Posterior vena cava (tissue), 2 donors: ENCODE results near the gene KIFC3. TPM values are rescaled to one million over a fixed set of nuclear protein-coding genes. Genes with fewer than 3 reads are reported as not detected.

Experiments
- DNase-seq: peaks from one replicate; pipeline ENCODE4 v3.0.0-alpha.2; 2020; ENCODE audit warnings: low spot score
- intact Hi-C, 2 donors: fragments of 100-400 bp; cut with DNase I; formaldehyde crosslinking; loops; one replicate each; pipeline versions ENCODE4 v1.14.1 to v1.14.2; 2022 to 2023
- total RNA-seq, 2 donors: library from RNA; stranded (reverse); fragmentation: NEBNext Ultra II Directional; extraction: Animal tissue kit (Norgen Biotek cat#: 25700); gene quantifications; one replicate each; pipeline ENCODE4 v1.2.1, GENCODE V29; 2021
- donor health status: DM: yes; HTN: yes; CAD: no.
- donor health status: DM: yes; HTN: yes; CAD: no.

The KIFC3 gene
- total RNA-seq, 2 donors from 2014 or later: 63.9 to 67.7 TPM

DNA sequence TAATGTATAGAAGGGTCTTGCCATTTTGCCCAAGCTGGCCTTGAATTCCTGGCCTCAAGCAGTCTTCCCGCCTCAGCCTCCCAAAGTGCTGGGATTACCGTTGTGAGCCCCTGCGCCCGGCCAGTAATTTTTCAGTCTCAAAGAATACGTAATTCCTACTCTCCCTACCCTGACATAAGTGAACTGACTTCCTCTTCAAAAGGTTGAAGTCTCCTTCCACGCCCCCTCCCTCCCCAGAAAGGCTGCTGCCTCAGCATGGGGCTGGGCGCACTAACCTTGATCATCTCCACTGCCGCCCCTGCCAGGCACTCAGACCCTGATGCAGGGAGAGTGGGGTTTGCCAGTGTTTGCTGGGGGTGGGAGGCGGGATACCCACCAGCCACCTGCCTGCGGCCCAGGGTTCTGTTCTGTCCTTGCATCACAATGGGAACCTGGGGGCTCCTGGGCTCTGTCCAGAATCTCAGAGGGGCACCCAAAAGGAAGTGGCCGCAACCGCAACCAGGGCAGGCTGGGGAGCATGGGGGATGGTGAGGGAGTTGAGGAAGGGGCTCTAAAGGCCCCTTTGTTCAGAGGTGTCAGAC lies 27.5 kb downstream of the KIFC3 start:
- intact Hi-C loops: no loop called here
- no peak for DNase-seq

DNA sequence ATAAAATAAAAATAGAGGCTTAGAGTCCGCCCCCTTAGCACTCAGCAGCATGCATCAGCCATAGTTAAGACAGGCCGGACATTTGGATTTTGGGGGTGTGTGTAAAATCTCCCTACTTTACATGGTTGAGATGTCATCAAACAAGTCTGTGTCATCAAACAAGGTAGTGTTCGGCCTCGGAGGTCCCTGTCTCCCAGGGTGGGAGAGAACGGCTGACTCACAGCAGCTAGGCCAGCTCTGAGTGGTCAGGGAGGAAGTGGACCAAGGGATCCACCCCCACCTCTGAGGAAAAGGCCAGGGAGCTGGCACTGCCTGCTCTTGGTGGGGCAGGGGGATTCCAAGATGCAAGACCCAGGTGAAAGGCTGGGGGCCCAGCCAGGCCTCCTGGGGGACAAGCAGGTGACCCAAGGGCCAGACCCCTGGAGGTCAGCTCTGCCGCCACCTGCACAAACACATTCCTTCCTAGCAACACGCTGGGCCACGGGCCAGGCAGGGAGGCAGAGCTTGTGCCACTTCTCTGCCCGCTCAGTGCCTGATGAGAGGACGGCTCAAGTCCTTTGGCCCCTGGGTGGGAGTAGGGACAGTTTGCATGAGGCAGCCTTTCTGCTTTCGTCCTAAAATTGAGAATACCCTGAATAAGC lies 28.5 kb downstream of the KIFC3 start:
- intact Hi-C loops: no loop called here
- DNase-seq: no peak

DNA sequence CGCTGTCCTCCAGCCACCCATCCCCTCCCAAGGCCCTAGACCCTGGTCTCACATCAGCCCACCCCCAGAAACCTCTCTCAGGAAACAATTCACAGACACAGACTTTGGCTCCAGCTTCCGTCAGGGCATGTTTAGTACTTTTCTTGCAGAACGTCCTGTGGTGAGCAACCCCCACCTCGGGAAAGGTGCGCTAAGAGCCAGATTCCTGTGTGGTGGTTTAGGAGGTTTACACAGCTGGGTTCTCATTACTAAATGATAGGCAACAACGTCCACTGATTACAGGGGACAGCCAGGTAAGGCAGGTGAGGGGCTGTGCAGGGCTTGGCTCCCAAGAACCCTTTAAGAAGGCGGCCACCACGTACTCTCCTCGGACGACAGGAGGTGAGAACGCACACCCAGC lies 29.3 kb downstream of the KIFC3 start:
- no peak for DNase-seq
- intact Hi-C loops: no loop called here

DNA sequence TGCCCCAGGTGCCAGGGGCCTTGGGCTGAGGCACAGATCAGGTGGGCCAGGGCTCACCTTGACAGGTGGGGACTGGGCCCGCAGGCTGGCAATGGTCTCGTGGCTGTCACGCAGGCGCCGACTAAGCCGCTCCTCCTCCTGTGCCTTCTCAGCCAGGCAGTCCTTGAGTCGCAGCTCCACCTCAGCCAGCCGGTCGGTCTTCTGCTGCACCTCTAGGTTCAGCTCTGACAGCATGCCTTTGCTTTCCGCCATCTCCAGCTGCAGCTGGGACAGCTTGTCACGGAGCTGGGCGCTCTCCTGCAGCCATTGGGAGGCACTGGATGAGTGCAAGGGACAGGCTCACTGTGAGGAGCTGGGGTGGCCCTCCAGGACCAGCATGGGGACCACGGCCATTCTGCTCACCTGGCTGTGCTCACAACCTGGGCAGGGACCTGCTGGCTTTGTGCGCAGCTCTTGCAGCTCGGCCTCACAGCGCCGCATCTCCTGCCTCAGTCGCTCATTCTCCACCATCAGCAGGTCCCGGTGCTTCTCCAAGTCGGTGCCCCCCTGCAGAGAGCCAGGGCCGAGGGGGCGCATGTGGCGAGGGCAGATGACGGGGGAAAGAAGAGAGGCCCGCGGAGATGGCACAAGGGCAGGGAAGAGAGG lies 31.0 kb downstream of the KIFC3 start:
- intact Hi-C loops: no loop called here
- no peak for DNase-seq

DNA sequence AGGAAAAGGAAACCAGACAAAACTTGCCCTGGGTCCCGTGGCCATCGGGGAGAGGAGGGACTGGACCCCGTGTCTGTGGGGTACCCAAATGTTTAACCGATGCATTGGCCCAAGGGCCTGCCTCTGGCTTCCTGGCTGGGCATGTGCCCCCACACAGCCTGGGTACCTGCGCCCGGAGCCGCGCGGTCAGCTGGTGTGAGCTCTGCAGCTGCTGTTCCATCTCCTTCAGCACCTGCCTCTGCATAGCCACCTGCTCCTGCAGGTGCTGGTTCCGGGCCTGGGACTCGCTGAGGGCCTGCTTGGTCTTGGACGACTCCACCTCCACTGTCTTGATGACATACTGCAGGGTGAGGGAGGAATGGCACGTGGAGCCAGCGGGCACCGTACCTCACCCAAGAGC lies 31.9 kb downstream of the KIFC3 start:
- DNase-seq: no peak
- intact Hi-C loops: no loop called here

DNA sequence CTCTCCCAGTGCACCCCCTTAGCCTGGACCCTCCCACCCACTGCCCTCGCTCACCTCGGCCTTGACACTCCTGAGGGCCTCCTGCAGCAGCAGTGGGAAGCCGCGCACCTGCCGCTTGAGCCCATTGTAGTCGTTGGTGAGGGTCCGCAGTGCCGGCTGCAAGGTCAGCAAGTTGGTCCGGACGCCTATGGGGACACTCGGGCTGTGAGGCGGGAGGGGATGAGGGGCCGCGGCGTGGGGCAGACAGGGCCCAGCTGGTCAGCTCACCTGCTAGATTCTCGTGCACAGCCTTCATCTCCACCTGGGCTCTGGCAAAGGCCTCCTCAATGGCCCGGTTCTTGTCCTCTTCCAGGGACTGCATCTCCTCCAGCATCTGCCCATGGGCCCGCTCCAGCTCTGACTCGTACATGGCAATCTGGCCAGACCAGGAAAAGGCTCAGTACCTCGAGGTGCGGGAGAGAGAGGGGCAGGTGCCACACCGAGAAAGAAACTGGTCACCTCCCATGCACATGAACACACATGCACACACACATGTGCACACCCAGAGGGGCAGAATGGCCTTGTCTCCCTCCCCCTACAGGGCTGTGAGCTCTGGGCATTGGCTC lies 32.6 kb downstream of the KIFC3 start:
- intact Hi-C loops: loop anchor here in 1 of 2 donors (10.0 kb wide), 1 partner anchor 225 kb away; no protein-coding TSS in a partner anchor
- DNase-seq: no peak

DNA sequence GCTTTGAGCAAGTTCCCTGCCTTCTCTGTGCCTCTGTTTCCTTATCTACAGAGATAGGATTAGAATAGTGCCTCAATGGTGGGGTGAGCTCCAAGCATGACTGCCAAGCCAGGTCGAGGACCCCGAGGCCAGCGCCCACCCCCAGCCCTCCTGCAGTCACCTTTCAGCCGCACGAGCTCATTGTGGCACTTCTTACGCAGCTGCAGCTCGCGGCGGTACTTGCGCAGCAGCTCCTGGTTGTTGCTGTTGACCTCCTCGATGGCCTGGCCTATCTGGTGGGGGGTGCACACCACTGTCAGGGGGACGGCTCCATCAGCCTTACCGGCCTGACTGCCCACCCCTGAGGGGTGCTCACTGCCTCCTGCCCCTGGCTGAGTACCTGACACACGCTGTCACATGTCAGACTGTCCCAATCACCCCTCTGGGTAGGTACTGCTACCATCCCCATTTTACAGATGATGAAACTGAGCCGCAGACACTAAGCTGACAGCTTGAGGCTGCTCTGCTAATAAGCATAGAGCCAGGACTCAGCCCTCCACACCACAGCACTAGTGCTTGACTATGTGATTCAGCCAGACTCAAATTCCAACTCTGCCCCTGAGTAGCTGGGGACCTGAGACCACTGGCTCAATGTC lies 35.5 kb downstream of the KIFC3 start:
- DNase-seq: no peak
- intact Hi-C loops: loop anchor here in 1 of 2 donors (10.0 kb wide), 1 partner anchor 228 kb away; no protein-coding TSS in a partner anchor

DNA sequence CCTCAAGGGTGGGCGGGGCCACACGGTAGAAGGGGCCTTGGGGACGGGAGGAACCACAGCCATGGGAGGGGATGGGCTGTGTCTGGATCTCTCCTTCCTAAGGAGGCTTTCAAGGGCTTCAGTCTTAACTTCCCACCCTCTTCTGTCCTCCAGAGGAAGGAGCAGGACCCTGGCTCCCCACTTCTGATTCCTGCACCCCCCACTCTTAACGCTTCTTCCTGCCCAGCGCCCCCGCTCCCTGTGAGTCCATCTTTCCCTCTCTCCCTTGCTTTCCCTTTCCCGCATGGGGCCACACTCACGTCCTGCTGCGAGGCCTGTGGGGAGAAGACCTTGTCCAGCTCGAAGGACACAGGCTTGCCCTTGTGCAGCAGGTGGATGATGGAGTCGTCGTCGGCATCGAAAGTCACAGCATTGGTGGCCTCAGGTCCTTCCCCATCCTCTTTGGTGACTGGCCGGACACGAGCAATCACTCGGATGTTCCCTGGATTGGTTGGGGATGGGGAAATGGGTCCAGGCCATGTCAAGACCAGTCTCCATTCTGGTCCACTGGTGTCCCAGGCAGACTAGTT lies 37.0 kb downstream of the KIFC3 start:
- no peak for DNase-seq
- intact Hi-C loops: loop anchor here in 1 of 2 donors (10.0 kb wide), 1 partner anchor 230 kb away; no protein-coding TSS in a partner anchor

DNA sequence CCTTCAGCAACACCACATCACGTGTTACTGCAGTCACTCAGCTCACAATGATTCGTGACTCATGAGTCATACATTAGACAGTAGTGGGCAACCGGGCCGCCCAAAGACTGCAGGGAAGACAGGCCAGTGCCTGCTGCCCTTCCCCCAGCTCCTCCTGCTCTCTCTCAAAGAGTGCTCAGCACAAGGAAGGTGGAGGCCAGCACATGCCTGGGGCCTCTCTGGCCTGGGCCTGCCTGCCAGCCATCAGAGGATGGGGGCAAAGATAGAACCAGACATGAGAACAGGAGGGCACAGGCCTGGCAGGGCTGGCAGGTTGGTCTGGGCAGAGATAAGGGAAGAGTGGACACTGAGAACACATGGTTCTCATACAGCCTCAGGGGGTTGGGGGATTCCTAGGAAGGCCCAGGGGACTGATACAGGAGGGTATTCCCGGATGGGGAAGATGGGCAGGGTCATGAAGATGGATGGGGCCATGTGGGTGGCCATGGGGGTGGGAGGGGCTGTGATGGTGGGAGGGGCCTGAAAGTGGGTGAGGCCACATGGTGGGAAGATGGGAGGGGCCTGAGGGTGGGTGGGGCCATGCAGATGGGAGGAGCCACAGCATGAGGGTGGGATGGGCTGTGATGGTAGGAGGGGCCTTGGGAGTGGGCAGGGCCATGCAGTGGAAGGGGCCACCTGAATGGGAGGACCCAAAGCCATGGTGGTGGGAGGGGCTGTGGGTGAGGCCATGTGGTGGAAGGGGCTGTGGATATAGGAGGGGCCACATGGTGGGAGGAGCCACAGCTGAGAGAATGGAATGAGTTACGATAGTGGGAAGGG lies 37.7 kb downstream of the KIFC3 start:
- DNase-seq: no peak
- intact Hi-C loops: loop anchor here in 1 of 2 donors (10.0 kb wide), 1 partner anchor 230 kb away; no protein-coding TSS in a partner anchor

DNA sequence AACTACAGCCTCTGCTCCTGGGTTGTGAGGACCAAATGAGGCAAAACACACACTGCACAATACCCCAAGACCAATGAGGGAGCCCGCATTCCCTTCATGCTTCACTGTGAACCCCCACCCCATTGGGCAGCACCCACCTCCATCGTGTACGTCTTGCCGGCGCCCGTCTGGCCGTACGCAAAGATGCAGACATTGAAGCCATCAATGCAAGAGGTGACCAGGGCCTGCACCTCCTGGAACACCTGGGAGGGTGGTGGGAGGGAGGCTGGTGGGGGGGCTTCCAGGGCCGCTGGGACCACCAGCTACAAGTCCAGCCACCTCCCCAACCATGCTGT lies 38.3 kb downstream of the KIFC3 start:
- intact Hi-C loops: loop anchor here in 1 of 2 donors (10.0 kb wide), 1 partner anchor 231 kb away; no protein-coding TSS in a partner anchor
- no peak for DNase-seq

DNA sequence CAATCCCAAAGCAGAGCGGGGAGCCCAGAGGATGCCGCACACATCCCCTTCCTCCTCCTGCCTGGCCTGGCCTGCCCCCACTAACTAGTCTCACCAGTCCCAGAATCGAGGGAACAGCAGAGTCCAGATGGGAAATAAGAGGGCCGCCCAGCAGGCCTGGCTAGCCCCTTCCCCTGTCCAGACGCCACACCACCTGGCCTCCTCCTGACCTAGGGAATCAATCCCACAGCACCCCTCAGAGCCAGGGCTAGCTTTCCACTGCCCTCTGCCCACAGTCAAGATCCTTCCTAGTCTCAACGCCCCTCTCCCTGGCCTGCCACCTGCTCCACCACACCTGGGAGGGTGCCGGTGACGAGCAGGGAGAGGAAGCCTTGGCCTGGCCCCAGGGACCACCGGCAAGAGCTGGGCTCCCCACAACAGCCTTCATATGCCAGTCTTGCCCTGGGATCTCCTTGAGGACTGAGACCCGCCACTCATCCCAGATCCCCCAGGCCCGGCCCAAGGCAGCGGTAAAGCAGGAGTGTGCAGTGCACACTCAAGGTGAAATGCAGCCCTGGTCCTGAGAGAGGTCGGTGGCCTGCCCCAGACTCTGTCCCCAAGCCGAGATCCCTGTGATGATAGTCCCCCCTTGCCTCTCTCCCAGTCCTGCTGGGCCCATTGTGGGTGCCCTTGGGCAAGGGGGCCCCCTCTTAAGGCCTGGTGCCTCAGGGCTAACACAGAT lies 38.8 kb downstream of the KIFC3 start:
- intact Hi-C loops: loop anchor here in 1 of 2 donors (10.0 kb wide), 1 partner anchor 231 kb away; no protein-coding TSS in a partner anchor
- no peak for DNase-seq

DNA sequence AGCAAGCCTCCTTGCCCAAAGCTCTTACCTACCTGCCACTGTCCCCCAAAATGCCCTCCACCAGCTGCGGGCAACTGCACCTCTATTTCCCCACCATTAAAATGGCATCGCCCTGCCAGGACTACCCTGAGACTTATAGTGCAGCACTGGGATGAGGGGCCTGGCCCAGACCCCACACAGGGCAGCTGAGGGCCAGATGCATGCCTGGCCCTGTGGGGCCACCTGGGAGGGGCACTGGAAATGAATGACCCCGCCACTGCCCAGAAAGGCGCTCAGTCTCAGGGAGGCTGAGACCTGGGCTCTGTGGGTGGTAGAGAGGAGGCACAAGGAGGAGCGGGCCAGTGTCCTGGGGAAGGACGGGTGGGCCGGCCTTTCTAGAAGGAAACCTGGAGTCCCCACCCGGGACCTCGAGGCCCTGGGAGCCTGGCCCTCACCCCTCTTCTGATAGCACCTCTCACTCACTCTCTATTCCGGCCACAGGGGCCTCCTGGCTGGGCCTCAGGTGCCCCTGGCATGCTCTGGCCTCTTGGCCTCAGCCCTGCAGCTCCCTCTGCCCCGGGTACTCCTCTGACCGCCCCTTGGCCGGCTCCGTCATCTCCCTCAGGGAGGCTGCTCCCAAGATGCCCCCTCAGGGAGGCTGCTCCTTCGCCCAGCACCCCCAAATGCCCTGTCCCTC lies 39.8 kb downstream of the KIFC3 start:
- no peak for DNase-seq
- intact Hi-C loops: loop anchor here in 1 of 2 donors (10.0 kb wide), 1 partner anchor 232 kb away; no protein-coding TSS in a partner anchor

DNA sequence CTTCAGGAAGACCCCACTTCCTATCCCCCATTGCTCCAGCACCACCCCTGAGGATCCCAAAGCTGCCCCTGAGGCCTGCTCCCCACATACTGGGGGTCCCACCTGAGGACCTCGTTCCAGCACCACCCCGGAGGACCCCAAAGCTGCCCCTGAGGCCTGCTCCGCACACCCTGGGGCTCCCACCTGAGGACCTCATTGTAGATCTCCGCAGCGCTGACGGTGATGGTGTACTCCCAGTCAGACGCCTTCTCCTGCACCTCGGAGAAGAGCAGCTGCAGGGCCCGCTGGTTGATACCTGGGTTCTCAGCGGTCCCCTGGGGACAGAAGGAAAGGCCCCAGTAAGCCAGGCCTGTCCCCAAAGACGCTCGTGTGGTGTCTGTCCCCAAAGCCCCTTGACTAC lies 40.3 kb downstream of the KIFC3 start:
- no peak for DNase-seq
- intact Hi-C loops: loop anchor here in 1 of 2 donors (10.0 kb wide), 1 partner anchor 233 kb away; no protein-coding TSS in a partner anchor

DNA sequence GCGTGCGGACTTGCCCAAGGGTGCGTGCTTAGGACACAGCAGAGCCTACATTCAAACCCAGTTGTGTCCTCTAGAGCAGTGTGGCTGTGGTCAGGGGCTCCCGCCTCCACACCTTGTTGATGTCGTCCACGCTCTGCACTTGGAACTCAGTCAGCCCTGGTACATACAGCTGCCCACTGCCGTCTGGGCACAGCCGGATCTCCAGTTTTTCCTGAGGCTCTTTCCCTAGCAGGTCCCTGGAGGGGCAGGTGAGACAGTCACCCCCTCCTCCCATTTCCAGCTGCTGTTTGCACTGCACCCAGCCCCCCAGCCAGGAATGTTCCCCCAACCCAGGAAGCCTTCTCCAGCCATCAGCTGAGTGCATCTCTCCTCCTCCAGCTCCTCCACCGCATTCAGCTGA lies 41.0 kb downstream of the KIFC3 start:
- intact Hi-C loops: loop anchor here in 1 of 2 donors (10.0 kb wide), 1 partner anchor 234 kb away; no protein-coding TSS in a partner anchor
- DNase-seq: no peak

DNA sequence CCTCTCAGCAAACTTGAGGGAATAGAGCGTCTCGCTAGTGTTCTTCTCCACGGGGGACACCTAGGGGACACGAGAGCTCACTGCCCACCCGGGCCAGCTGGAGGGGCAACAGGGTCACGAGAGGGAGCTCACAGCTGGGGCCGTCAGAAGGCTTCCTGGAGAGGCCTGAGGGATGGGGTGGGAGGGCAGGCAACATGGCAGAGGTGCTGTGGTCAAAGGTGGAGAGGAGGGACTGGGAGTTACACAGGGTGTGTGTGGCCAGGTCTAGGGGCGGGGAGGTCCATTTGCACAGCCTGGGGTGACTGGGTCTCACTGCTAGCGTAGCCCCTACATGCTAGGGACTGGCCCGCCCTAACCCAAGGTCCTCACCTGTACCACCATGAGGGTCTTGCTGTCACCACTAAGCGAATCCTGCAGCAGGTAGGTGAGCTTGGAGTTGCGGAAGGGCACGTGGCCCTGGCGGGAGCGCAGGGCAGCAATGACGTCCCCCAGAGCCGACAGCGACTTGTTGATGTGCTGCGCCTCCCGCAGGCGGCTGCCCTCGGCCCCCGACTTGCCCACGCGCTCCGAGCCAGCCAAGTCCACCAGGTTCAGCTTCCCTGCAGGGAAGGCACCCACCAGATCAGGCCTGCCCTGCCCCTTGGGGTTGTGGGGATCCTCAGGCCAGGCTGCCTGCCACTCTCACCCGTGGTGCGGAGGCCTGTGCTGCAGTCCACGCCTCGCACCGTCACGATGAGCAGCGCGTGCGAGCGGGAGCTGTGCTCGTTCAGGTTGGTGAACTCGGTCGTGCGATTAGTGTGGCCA lies 41.7 kb downstream of the KIFC3 start:
- no peak for DNase-seq
- intact Hi-C loops: loop anchor here in 1 of 2 donors (10.0 kb wide), 1 partner anchor 234 kb away; no protein-coding TSS in a partner anchor
